Stimulated activated effector memory CD8-positive, alpha-beta T cell treated with anti-CD3 and anti-CD28 coated beads, Interleukin-12 subunit alpha, Interleukin-12 subunit beta, amount 100 ng/mL, for 72 hours (primary cell): ENCODE results near the gene PPP1R27.
"Not testable (repeated sequence)": the region's sequence is repeated elsewhere in the genome, so short reads cannot be mapped to it uniquely, and the experiment has no call there.

ENCODE experiments used
- ATAC-seq: fragments of 150-1000 bp; cut with Tn5 transposase; 2 replicates; pipeline ENCODE4 v1.10.0; 2021
- DNase-seq, 2 donors: peaks; one replicate each; pipeline ENCODE4 v3.0.0; 2021 to 2022; ENCODE audit warnings: low spot score in 2 of 2
- H3K27ac Mint-ChIP-seq: one replicate; pipeline ENCODE4 v1.8.0; 2022; ENCODE audit warnings: mild to moderate bottlenecking, mixed read lengths
- H3K36me3 Mint-ChIP-seq: one replicate; pipeline ENCODE4 v1.8.0; 2022; ENCODE audit warnings: mild to moderate bottlenecking, mixed read lengths
- H3K4me1 Mint-ChIP-seq: one replicate; pipeline ENCODE4 v1.8.0; 2022; ENCODE audit warnings: mixed read lengths
- H3K4me3 Mint-ChIP-seq: one replicate; pipeline ENCODE4 v1.8.0; 2022; ENCODE audit warnings: mild to moderate bottlenecking, mixed read lengths
- H3K9me3 Mint-ChIP-seq: one replicate; pipeline ENCODE4 v1.8.0; 2022; ENCODE audit warnings: mixed read lengths

The PPP1R27 gene

DNA sequence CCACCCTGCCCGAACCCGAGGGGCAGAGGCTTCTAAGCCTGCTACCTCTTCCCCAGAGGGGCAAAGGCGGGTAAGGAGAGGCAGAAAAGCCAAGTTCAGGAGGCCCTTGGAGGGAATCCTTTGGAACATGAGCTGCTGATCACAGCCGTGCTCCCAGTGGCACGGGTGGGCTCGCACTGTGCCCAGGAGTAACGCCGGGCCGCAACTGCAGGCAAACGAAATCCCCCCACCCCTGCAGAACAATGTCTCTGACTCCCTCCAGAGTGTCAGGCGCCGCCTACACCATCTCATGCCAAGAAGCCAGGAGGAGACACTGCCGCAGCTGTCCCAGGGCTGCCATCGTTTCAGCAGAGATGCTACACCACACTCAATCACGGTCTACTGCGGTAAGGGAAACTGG lies 16.6 kb upstream of the PPP1R27 start:
- H3K9me3 Mint-ChIP-seq = no peaks in the 10 kb centered on the region
- peak overlapping the region; percentile 48 for H3K27ac Mint-ChIP-seq
- ATAC-seq (no peak), DNase-seq (no peak)
- H3K4me3 Mint-ChIP-seq = no peak overlapping the region
- H3K4me1 Mint-ChIP-seq = peaks cover 17% of the 10 kb centered on the region
- peaks cover 100% of the 10 kb centered on the region for H3K36me3 Mint-ChIP-seq

DNA sequence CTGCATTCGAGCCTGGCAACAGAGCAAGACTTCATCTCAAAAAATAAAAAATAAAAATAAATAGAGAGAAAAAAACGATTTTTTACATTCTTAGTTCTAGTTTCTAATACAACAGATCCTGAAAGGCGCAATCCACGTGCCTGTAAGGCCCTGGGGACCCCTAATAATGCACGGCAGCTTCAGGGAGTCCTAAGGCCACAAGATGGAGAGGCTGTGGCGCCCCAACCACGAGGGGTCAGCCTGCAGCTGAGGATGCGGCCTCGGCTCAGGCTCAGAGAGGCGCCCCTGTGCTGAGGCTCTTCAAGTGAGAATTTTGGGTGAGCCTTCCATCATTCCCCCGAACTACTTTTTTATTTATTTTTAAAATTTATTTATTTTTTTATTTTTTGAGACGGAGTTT lies 14.6 kb upstream of the PPP1R27 start:
- Mint-ChIP-seq H3K36me3 (peaks cover 100% of the 10 kb centered on the region), H3K4me3 (no peak overlapping the region), H3K9me3 (no peaks in the 10 kb centered on the region), H3K27ac (no peak overlapping the region), H3K4me1 (peaks cover 6% of the 10 kb centered on the region)
- ATAC-seq (no peak), DNase-seq (no peak)

DNA sequence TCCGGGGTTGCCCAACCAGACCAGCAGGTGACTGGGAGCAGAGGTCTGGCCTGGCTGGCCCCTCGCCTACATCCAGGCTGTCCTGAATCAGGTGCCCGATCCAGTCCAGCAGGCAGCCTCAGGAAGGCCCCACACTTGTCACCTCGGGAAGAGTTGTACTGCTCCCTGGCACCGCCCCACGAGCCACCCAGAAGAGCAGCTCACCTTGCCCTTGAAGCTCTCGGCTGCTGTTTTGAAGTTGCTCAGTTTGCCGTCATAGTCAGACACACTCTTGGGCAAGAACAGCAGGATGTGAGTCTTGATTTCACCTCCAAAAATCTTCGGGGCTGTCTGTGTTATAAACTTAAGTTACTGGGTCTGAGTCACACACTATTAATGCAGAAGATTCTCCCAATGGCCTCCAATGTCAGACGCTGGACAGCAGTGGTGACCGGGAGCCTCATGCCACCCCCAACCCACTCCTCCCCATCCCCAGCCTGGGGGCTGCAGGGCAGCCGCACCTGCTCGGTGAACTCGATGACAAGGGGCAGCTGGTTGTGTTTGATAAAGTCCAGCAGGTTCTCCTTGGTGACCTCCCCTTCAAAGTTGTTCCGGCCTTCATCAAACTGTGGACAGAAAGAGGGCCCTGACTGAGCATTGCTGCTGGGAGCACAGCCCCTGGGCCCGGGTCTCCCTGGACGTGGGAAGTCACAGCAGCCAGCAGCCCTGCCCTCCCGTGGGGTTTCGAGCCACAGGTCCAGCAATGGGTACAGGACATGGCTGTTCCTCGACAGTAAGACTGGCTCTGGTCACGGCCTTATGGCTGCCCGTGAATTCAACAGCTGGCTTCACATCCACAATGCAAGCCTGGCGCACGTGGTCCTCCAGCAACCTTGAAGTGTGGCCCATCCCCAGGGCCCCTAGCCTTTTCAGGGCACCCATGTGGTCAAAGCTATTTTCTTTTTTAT lies 12.2 kb upstream of the PPP1R27 start:
- Mint-ChIP-seq H3K4me3 (no peak overlapping the region), H3K27ac (peak overlapping the region; percentile 10)
- ATAC-seq = no peak

DNA sequence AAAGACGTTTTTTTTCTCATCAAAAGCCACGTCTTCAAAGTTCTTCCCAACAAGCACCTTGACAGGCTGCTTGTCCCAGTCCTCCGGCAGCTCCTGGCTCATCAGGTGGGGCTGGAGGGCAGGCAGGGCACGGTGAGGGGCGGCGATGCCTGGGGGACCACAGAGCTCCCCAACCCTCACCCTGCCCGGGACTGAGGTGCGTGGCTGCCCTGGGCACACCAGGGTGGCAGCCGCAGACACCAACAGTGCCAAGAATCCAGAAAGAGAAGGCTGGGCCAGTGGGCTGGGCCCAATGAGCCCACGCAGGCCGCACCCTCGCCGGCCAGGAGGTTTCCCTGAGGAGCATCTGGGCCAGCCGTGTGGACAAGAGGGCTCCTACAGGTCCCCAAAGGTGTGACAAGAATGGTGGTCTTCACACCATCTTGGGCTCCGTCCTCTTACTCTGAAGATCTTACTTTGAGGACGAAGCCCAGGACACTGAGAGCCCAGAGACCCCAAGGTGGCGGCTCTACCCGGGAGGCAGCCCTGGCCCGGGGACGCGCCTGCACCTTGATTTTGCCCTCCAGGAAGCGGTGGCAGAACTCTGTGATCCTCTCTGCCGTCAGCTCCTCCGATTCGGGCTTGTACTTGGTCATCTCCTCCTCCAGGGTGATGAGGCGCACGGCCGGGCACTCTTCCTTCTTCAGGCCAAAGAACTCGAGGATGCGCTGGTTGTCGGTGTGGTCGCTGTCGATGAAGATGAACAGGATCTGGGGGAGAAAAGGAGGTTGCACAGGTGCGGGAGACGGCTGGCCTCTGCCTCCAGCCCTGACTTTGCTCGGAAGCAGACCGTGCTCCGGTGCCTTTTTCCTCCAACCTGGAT lies 11.3 kb upstream of the PPP1R27 start:
- peaks cover 95% of the 10 kb centered on the region for H3K36me3 Mint-ChIP-seq
- DNase-seq = no peak
- no peaks in the 10 kb centered on the region for H3K9me3 Mint-ChIP-seq
- no peak for ATAC-seq
- peak overlapping the region; percentile 10 for H3K27ac Mint-ChIP-seq
- H3K4me3 Mint-ChIP-seq = no peak overlapping the region
- H3K4me1 Mint-ChIP-seq = no peaks in the 10 kb centered on the region

More for the DNA sequence above, 12.2 kb upstream of the PPP1R27 start:
- H3K36me3 Mint-ChIP-seq = peaks cover 100% of the 10 kb centered on the region
- no peaks in the 10 kb centered on the region for H3K4me1 Mint-ChIP-seq
- no peak for DNase-seq
- no peaks in the 10 kb centered on the region for H3K9me3 Mint-ChIP-seq

DNA sequence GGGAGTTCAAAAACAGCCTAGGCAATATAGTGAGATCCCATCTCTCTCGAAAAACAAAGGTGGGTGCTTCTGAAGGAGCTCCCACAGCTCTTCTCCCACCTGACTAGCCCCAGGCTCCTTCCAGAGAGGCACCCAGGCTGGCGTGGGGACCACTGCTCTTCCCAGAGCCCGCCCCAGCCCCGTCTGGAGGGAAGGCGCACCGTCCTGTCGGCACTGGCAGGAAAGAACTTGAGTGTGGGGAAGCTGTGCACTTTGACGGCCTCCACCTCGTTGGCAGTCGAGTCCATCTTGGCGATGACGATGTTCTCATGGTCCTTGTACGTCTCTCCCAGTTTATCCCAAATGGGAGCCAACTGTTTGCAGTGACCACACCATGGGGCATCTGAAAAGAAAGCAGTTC lies 10.5 kb upstream of the PPP1R27 start:
- Mint-ChIP-seq H3K36me3 (peaks cover 88% of the 10 kb centered on the region), H3K4me3 (no peak overlapping the region), H3K27ac (no peak overlapping the region), H3K9me3 (no peaks in the 10 kb centered on the region), H3K4me1 (no peaks in the 10 kb centered on the region)
- no peak for ATAC-seq
- DNase-seq = no peak

DNA sequence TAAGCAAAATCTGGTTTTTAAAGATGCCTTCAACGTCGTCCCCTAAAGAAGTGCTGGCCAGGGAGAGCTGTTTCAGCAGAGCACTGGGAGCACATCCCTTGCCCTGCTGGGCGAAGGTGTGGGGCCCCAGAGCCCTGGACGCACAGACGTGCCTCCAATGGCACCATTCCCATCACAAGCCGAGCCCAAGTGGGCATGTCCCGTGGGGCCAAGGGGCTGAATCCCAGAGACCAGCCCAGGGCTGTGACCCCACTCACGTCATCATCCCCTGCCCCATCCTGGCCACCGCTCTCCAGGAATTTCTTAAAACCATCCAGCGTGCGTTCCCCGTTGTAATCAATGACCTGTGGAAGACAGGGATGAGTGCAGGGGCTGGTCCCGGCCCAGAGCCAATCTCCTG lies 10.0 kb upstream of the PPP1R27 start:
- DNase-seq (no peak), ATAC-seq (no peak)
- Mint-ChIP-seq H3K36me3 (peaks cover 83% of the 10 kb centered on the region), H3K27ac (no peak overlapping the region), H3K4me3 (no peak overlapping the region), H3K4me1 (no peaks in the 10 kb centered on the region), H3K9me3 (no peaks in the 10 kb centered on the region)

DNA sequence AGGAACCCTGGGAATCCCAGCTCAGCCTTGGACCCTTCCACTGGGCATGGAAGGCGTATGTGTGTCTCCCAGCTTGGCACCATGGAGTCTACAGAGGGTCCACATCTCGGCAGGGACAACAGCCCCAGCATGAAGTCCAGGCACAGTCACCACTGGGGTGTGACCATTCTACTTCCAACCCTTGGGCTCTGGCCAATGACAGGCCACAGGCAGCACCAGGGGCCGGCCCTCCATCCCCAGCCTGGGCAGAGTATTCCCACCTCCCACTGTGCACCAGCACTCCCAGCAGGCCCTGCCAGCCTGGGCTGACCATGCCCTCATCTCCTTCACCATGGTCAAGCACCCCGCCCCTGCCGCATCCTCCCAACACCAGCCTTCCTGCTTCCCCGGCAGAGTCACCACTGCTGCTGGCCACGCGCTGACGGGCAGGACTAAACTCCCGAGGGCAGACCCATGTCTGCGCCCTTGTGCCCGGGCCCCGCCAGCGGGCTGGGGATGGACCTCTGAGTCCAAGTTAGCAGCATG lies 9.5 kb upstream of the PPP1R27 start:
- Mint-ChIP-seq H3K4me1 (no peaks in the 10 kb centered on the region), H3K9me3 (no peaks in the 10 kb centered on the region), H3K4me3 (no peak overlapping the region), H3K36me3 (peaks cover 78% of the 10 kb centered on the region), H3K27ac (no peak overlapping the region)
- ATAC-seq (no peak), DNase-seq (no peak)

DNA sequence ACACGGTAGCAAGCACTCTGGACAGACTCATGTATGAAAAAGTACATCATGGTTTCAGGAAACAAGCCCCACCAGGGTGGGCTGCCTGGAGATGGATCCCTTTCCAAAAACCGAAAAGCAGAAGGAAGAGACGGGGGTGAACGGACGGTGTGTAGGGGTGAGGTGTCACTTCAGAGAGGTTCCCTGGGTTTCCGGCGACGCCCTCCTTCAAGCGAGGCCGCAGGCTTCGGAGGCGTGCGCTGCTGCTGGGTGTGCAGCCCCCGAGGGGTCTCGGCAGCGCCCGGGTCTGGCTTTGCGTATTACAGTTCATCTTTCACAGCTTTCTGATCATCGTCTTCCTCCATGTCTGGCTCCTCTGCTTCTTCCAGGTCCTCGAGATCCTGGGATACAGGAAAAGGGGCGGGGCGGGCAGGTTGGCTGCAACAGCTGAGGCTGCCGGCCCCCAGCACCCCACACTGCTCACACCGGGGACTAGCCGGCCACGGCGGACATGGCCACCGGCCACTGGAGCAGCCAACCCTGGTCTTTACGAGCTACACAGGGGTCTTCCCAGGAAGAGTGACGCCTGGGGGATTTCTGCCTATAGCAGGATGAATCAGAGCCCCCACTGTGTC lies 9.0 kb upstream of the PPP1R27 start:
- H3K36me3 Mint-ChIP-seq = peaks cover 72% of the 10 kb centered on the region
- no peaks in the 10 kb centered on the region for H3K4me1 Mint-ChIP-seq
- no peak overlapping the region for H3K27ac Mint-ChIP-seq
- no peak for DNase-seq
- no peak for ATAC-seq
- H3K9me3 Mint-ChIP-seq = no peaks in the 10 kb centered on the region
- no peak overlapping the region for H3K4me3 Mint-ChIP-seq

DNA sequence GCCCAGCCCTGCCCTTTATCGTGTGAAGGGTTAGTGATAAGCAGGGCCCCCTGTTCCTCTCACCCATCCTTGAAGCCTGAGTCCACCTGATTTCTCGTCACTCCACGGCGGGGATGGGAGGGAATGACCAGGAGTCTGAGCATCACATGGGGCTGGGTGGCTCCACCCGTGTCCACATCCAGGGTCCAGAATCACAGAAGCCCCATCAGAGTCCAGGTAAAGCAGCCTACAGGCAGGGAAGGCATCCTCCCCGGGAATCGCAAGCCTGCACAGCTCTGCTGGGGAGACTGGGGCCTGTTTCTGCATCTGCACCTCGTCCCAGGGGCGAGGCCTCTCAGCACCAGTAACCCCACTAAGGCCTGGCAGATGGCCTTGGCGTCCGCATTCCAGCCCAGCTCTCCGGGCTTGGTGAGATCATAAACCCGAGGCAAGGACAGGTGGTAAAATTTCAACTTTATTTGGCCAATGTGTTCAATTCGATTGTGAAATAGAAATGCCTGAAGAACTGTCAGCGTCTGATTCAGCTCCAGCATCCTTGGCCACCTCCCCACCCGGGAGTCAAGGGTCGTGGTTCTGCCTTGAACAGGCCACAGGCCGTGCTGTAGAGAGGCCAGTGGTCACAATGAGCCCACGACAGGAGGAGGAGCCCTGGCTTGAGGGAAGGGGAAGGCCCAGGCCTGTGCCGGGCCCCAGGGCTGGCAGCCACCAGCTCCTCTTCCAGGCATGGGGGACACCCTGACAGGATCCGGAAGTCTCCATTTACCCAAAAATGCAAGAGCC lies 8.1 kb upstream of the PPP1R27 start:
- Mint-ChIP-seq H3K27ac (peak overlapping the region; percentile 68), H3K36me3 (peaks cover 63% of the 10 kb centered on the region), H3K4me1 (no peaks in the 10 kb centered on the region), H3K9me3 (no peaks in the 10 kb centered on the region), H3K4me3 (no peak overlapping the region)
- DNase-seq (no peak), ATAC-seq (no peak)

DNA sequence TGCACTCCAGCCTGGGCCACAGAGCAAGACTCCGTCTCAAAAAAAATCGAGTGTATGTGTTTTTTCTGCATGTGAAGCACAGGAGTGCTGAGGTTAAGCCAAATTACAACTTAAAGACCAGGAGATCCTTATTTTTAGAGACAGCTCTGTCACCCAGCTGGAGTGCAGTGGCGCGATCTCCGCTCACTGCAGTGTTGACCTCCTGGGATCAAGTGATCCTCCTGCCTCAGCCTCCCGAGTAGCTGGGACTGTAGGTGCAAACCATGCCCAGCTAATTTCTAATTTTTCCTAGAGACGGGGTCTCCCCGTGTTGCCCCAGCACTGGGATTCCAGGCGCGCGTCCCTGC lies 7.5 kb upstream of the PPP1R27 start:
- H3K4me1 Mint-ChIP-seq = no peaks in the 10 kb centered on the region
- ATAC-seq = no peak
- H3K4me3 Mint-ChIP-seq = no peak overlapping the region
- H3K27ac Mint-ChIP-seq = peak overlapping the region; percentile 68
- H3K36me3 Mint-ChIP-seq = peaks cover 58% of the 10 kb centered on the region
- H3K9me3 Mint-ChIP-seq = no peaks in the 10 kb centered on the region
- DNase-seq = no peak

DNA sequence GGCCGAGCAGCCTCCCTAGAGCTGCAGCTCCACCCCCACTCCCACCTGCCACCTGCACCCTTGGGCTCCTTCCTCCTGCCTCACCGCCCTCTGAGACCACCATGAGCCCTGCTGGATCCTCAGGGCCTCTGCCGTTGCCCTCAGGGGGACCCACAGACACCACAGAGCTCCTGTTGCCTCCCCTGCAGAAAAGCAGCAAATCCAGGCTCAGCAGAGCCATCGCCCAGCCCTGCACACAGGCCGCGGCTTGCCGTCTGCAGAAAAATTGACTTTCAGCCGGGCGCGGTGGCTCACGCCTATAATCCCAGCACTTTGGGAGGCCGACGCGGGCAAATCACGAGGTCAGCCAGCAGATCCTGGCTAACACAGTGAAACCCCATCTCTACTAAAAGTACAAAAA lies 7.0 kb upstream of the PPP1R27 start:
- Mint-ChIP-seq H3K4me1 (no peaks in the 10 kb centered on the region), H3K4me3 (no peak overlapping the region), H3K36me3 (peaks cover 53% of the 10 kb centered on the region), H3K9me3 (no peaks in the 10 kb centered on the region), H3K27ac (no peak overlapping the region)
- ATAC-seq (no peak), DNase-seq (no peak)

DNA sequence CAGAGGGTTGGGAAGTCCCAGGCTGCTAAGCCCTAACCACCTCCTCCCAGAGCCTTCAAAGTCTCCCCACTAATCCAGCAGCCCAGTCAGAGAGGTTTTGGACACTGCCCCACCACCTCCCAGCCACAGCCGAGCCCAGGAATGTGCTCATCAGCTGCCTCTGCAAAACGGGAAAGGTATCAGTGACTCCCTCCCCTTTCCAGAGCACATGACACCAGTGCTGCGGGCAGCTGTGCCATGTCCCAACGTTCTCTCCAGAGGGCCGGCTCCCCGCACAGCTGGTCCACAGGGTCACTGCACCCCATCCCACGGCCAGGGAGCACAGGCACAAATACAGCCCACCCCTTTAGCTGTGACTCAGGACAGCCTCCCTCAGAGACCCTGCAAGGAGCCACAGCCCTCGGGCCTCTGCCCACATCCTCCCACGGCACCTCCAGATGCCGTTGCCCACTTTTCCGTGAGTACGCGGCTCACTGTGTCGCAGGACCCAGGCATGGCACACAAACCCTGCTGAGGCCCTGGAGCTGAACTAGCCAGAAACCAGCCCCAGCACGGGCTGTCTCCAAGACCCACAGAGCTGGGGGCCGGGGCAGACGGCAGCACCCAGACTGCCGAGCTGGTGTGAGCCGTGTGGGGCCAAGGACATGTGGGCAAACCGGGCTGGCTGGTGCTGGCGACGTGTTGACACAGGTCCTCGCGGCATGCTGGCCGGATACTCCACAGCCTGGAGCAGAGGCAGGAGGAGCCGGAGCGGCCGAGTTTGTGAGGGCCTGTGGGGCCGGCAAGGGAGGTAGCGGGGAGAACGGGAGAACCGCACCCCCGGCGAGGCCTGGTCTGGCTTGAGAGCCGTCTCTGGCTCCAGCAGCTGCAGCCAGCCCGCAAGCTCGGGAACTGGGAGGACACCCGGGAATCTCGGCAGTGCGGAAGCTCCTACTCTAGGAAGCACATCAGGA lies 6.3 kb upstream of the PPP1R27 start:
- no peak for ATAC-seq
- DNase-seq = no peak
- no peak overlapping the region for H3K4me3 Mint-ChIP-seq
- peak overlapping the region; percentile 37 for H3K27ac Mint-ChIP-seq
- H3K36me3 Mint-ChIP-seq = peaks cover 45% of the 10 kb centered on the region
- no peaks in the 10 kb centered on the region for H3K9me3 Mint-ChIP-seq
- no peaks in the 10 kb centered on the region for H3K4me1 Mint-ChIP-seq

DNA sequence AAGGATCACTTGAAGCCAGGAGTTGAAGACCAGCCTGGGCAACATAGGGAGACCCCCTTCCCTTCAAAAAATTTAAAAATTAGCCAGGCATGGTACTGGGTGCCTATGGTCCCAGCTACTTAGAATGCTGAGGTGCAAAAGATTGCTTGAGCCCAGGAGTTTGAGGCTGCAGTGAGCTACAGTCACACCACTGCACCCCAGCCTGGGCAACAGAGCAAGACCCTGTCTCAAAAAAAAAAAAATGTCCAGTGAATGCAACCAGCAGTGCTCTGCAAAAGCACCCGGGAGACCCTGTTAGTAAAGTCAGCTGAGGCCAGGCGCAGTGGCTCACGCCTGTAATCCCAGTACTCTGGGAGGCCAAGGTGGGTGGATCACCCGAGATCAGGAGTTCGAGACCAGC lies 5.2 kb upstream of the PPP1R27 start:
- H3K4me3 Mint-ChIP-seq, ATAC-seq, H3K9me3 Mint-ChIP-seq: not testable (repeated sequence)

DNA sequence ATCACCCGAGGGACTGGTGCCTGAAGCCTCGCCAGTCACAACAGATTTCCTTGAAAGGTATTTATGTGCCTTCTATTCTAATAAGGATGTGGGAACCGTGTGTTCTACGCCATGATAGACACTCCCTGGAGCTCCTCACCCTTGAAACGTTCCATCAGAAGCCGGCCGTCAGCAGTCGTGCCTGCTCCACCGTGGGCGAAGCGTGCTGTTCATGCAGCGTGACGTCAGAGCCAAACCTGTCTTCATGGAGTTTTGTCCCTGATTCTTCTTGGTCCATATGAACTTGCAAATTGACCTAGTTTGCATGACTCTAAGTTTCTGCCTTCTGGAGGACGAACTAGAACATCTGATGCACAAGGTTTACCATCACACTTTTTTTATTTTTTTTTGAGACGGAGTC lies 4.5 kb upstream of the PPP1R27 start:
- peaks cover 27% of the 10 kb centered on the region for H3K36me3 Mint-ChIP-seq
- H3K27ac Mint-ChIP-seq = no peak overlapping the region
- DNase-seq (no peak), ATAC-seq (no peak)
- no peaks in the 10 kb centered on the region for H3K9me3 Mint-ChIP-seq
- no peak overlapping the region for H3K4me3 Mint-ChIP-seq
- H3K4me1 Mint-ChIP-seq = no peaks in the 10 kb centered on the region

More for the DNA sequence above, 5.2 kb upstream of the PPP1R27 start:
- Mint-ChIP-seq H3K27ac (peak overlapping the region; percentile 37), H3K36me3 (peaks cover 35% of the 10 kb centered on the region)
- DNase-seq, H3K4me1 Mint-ChIP-seq: not testable (repeated sequence)
